ENCODE measurements around the gene RASSF4.

Gene RASSF4

DNA sequence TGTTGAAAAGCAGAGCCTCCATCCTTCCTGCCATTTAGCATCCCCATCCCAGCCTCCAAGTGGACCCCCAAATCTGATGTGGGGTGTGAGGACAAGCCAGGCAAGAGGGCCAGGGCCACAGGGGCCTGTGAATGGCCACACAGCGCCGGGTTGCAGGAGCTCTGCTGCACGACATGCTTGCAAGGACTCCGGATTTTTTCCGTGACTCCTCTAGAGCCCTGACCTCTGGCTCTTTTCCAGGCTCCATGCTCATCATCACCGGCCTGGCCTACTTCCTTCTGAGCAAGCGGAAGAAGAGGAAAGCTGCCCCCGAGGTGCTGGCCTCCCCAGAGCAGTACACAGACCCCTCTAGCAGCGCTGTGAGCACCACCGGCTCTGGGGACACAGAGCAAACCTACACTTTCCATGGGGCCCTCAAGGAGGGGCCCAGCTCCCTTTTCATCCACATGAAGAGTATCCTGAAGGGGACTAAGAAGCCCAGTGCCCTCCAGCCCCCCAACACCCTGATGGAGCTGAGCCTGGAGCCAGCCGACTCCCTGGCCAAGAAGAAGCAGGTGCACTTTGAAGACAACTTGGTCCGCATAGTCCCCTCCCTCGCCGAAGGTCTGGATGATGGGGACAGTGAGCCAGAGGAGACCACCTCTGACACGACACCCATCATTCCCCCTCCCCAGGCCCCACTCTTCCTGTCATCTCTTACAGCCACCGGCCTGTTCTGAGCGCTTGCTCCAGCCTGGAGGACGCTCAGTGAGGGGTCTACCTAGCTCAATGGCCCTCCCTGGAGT is 25.0 kb upstream of the RASSF4 start:
- Histone ChIP-seq H3K27me3 (ENCODE audit: insufficient read depth, insufficient read length) (peaks cover 7% of the 10 kb centered on the region), H3K36me3 (ENCODE audit: insufficient read depth, insufficient read length, low read length) (no peaks in the 10 kb centered on the region), H3K9ac (ENCODE audit: insufficient read length, low read depth) (no peak overlapping the region), H3K9me3 (ENCODE audit: insufficient read depth, low read length) (no peaks in the 10 kb centered on the region), H3K4me1 (ENCODE audit: insufficient read depth, insufficient read length) (no peaks in the 10 kb centered on the region), H3K4me3 (ENCODE audit: insufficient read length, low read depth) (no peak overlapping the region)
- no peak for DNase-seq (ENCODE audit: low read depth, low spot score)
- TF ChIP-seq SUZ12 (IDR thresholded peaks at IDR 0.05; ENCODE audit: extremely low read depth, insufficient read depth, insufficient read length) = no peak

- peaks cover 7% of the 10 kb centered on the region for H3K27me3 ChIP-seq (ENCODE audit: insufficient read depth, insufficient read length)
- H3K36me3 ChIP-seq (ENCODE audit: insufficient read depth, insufficient read length, low read length) = no peaks in the 10 kb centered on the region
- H3K9ac ChIP-seq (ENCODE audit: insufficient read length, low read depth) = no peak overlapping the region
- no peak for DNase-seq (ENCODE audit: low read depth, low spot score)
- no peak for TF ChIP-seq SUZ12 (IDR thresholded peaks at IDR 0.05; ENCODE audit: extremely low read depth, insufficient read depth, insufficient read length)
- no peak for TF ChIP-seq ZNF274 (IDR thresholded peaks at IDR 0.05; ENCODE audit: low read depth, low read length)
- TF ChIP-seq YY1 (IDR thresholded peaks at IDR 0.05; ENCODE audit: insufficient read depth, insufficient read length) = no peak
- no peak overlapping the region for H3K4me3 ChIP-seq (ENCODE audit: insufficient read length, low read depth)
- no peaks in the 10 kb centered on the region for H3K4me1 ChIP-seq (ENCODE audit: insufficient read depth, insufficient read length)
- no peaks in the 10 kb centered on the region for H3K9me3 ChIP-seq (ENCODE audit: insufficient read depth, low read length)
Measured at GRCh38 chr10:44935201-44935965, 24.2 kb upstream of the RASSF4 start.

- Histone ChIP-seq H3K4me1 (ENCODE audit: insufficient read depth, insufficient read length) (no peaks in the 10 kb centered on the region), H3K4me3 (ENCODE audit: insufficient read length, low read depth) (no peak overlapping the region)
- no peak for DNase-seq (ENCODE audit: low read depth, low spot score)
Measured at GRCh38 chr10:44935966-44936295, 23.7 kb upstream of the RASSF4 start.

DNA sequence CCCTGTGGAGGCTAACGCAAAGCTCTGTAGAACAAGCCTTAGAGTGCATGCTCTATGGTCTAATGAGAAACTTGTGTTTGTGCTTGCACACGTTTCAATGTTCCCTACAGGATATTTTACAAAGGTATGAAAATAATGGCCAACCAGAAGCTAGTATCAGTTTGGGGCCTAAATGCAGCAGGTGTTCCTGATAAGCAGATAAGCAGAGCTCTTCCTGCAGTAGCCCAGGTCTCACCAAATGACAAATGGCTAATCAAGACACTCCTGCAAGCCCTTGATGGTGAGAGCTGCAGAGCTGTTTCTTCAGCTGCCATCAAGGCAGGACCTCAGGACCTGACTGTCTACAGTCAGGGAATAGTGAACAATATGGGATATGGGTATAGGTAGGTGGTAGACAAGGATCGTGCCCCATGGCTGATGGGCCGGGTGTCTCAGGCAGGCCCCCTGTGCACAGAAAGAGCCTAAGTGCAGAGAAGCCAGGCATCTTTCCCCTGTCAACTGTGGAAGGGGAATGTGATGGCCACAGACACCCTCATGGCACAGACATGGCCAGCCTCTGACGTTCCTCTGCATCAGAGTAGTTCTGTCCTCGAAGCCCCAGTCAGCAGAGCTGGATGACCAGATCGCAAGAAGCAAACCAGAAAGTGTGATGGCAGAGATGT is 23.2 kb upstream of the RASSF4 start:
- TF ChIP-seq SUZ12 (IDR thresholded peaks at IDR 0.05; ENCODE audit: extremely low read depth, insufficient read depth, insufficient read length) = no peak
- TF ChIP-seq ZNF274 (IDR thresholded peaks at IDR 0.05; ENCODE audit: low read depth, low read length) = no peak
- no peak for TF ChIP-seq YY1 (IDR thresholded peaks at IDR 0.05; ENCODE audit: insufficient read depth, insufficient read length)
- DNase-seq (ENCODE audit: low read depth, low spot score) = no peak
- Histone ChIP-seq H3K4me1 (ENCODE audit: insufficient read depth, insufficient read length) (no peaks in the 10 kb centered on the region), H3K9me3 (ENCODE audit: insufficient read depth, low read length) (no peaks in the 10 kb centered on the region), H3K4me3 (ENCODE audit: insufficient read length, low read depth) (no peak overlapping the region), H3K9ac (ENCODE audit: insufficient read length, low read depth) (no peak overlapping the region), H3K36me3 (ENCODE audit: insufficient read depth, insufficient read length, low read length) (no peaks in the 10 kb centered on the region), H3K27me3 (ENCODE audit: insufficient read depth, insufficient read length) (peaks cover 7% of the 10 kb centered on the region)

More at GRCh38 chr10:44935966-44936295, 23.7 kb upstream of the RASSF4 start:
- Histone ChIP-seq H3K9ac (ENCODE audit: insufficient read length, low read depth) (no peak overlapping the region), H3K9me3 (ENCODE audit: insufficient read depth, low read length) (no peaks in the 10 kb centered on the region), H3K36me3 (ENCODE audit: insufficient read depth, insufficient read length, low read length) (no peaks in the 10 kb centered on the region), H3K27me3 (ENCODE audit: insufficient read depth, insufficient read length) (peaks cover 7% of the 10 kb centered on the region)
- TF ChIP-seq YY1 (IDR thresholded peaks at IDR 0.05; ENCODE audit: insufficient read depth, insufficient read length) (no peak), ZNF274 (IDR thresholded peaks at IDR 0.05; ENCODE audit: low read depth, low read length) (no peak), SUZ12 (IDR thresholded peaks at IDR 0.05; ENCODE audit: extremely low read depth, insufficient read depth, insufficient read length) (no peak)

GRCh38 chr10:44937196-44938005 is 22.2 kb upstream of the RASSF4 start:
- no peaks in the 10 kb centered on the region for H3K36me3 ChIP-seq (ENCODE audit: insufficient read depth, insufficient read length, low read length)
- no peaks in the 10 kb centered on the region for H3K9me3 ChIP-seq (ENCODE audit: insufficient read depth, low read length)
- H3K4me1 ChIP-seq (ENCODE audit: insufficient read depth, insufficient read length) = no peaks in the 10 kb centered on the region
- H3K27me3 ChIP-seq (ENCODE audit: insufficient read depth, insufficient read length) = peaks cover 7% of the 10 kb centered on the region
- no peak for DNase-seq (ENCODE audit: low read depth, low spot score)
- H3K4me3 ChIP-seq (ENCODE audit: insufficient read length, low read depth) = no peak overlapping the region
- TF ChIP-seq ZNF274 (IDR thresholded peaks at IDR 0.05; ENCODE audit: low read depth, low read length) (no peak), SUZ12 (IDR thresholded peaks at IDR 0.05; ENCODE audit: extremely low read depth, insufficient read depth, insufficient read length) (no peak), YY1 (IDR thresholded peaks at IDR 0.05; ENCODE audit: insufficient read depth, insufficient read length) (no peak)
- no peak overlapping the region for H3K9ac ChIP-seq (ENCODE audit: insufficient read length, low read depth)

- H3K36me3 ChIP-seq (ENCODE audit: insufficient read depth, insufficient read length, low read length) = no peaks in the 10 kb centered on the region
- DNase-seq (ENCODE audit: low read depth, low spot score) = no peak
- no peaks in the 10 kb centered on the region for H3K9me3 ChIP-seq (ENCODE audit: insufficient read depth, low read length)
- H3K9ac ChIP-seq (ENCODE audit: insufficient read length, low read depth) = no peak overlapping the region
- H3K27me3 ChIP-seq (ENCODE audit: insufficient read depth, insufficient read length) = peaks cover 7% of the 10 kb centered on the region
- TF ChIP-seq YY1 (IDR thresholded peaks at IDR 0.05; ENCODE audit: insufficient read depth, insufficient read length) = no peak
- TF ChIP-seq ZNF274 (IDR thresholded peaks at IDR 0.05; ENCODE audit: low read depth, low read length) = no peak
- no peak for TF ChIP-seq SUZ12 (IDR thresholded peaks at IDR 0.05; ENCODE audit: extremely low read depth, insufficient read depth, insufficient read length)
- H3K4me1 ChIP-seq (ENCODE audit: insufficient read depth, insufficient read length) = no peaks in the 10 kb centered on the region
- no peak overlapping the region for H3K4me3 ChIP-seq (ENCODE audit: insufficient read length, low read depth)
Measured at GRCh38 chr10:44938956-44939355, 20.6 kb upstream of the RASSF4 start.

Measured in NT2/D1 (cell line).